Thyroid gland (tissue), 4 donors: ENCODE results near the gene ANO1. TPM values are rescaled to one million over a fixed set of nuclear protein-coding genes. Genes with fewer than 3 reads are reported as not detected.
A peak's percentile ranks its signal among the peaks of the same experiment; 100 is the strongest.

Experiments
- DNase-seq, 2 donors: peaks; one replicate each; pipeline ENCODE4 v3.0.0-alpha.2; 2019
- H3K27ac ChIP-seq, 3 donors: fragments of 200-600 bp; sonication (generic); 1 replicate in 2 of 3; 2 replicates in 1 of 3; pipeline ENCODE4 v1.5.1; 2016 to 2019; ENCODE audit warnings: mild to moderate bottlenecking in 1 of 3, moderate library complexity in 1 of 3
- H3K27me3 ChIP-seq: fragments of 200-600 bp; sonication (generic); one replicate; pipeline ENCODE4 v1.5.1; 2019
- H3K36me3 ChIP-seq, 2 donors: fragments of 200-600 bp; sonication (generic); one replicate each; pipeline ENCODE4 v1.5.1; 2016 to 2019
- H3K4me1 ChIP-seq, 2 donors: fragments of 200-600 bp; sonication (generic); one replicate each; pipeline ENCODE4 v1.5.1; 2017 to 2019
- H3K4me3 ChIP-seq, 3 donors: fragments of 200-600 bp; sonication (generic); replicated peaks in 1 of 3; 1 replicate in 2 of 3; 2 replicates in 1 of 3; pipeline ENCODE4 v1.5.1; 2016; ENCODE audit warnings: mild to moderate bottlenecking in 1 of 3
- H3K9me3 ChIP-seq: fragments of 200-600 bp; sonication (generic); one replicate; pipeline ENCODE4 v1.5.1; 2017
- CTCF ChIP-seq, 6 experiments: fragments of 200-600 bp in 3 of 6; fragments of 450-650 bp in 3 of 6; sonication (generic) in 3 of 6; IDR thresholded peaks; one replicate each; pipeline ENCODE4 v1.5.1; 2016 to 2019; ENCODE audit warnings: antibody characterized with exemption in 6 of 6, mild to moderate bottlenecking in 2 of 6, inconsistent platforms in 1 of 6, moderate library complexity in 1 of 6
- POLR2A ChIP-seq, 2 donors: fragments of 450-650 bp; IDR thresholded peaks; one replicate each; pipeline ENCODE4 v1.6.1; 2017; ENCODE audit warnings: antibody characterized with exemption in 2 of 2, mild to moderate bottlenecking in 2 of 2, moderate library complexity in 1 of 2
- WGBS, 2 donors: methylation state at CpG; one replicate each; pipeline ENCODE4 v1.1.5; 2017; 5-methylcytosine and 5-hydroxymethylcytosine counted together
- intact Hi-C: fragments of 100-400 bp; cut with DNase I; formaldehyde crosslinking; loops from one replicate; pipeline ENCODE4 v1.15.1; 2023
- total RNA-seq, 4 donors: library from RNA; depleted of rRNA; stranded (reverse); fragments of >200 nt; gene quantifications; one replicate each; pipeline ENCODE4 v1.2.3, GENCODE V29; 2016

ANO1 gene
- total RNA-seq, 4 donors from 2014 or later: 25.8 to 56.2 (median 35.3) TPM

- WGBS, 2 donors: 80 to 85% methylated on average over 13 to 14 of the region's 14 CpGs
- TF ChIP-seq POLR2A (IDR thresholded peaks at IDR 0.05) (no peak), CTCF (IDR thresholded peaks at IDR 0.05) (no peak)
- no peaks in the 10 kb centered on the region for H3K27me3 ChIP-seq
- peaks cover 4 to 15% of the 10 kb centered on the region in 2 donors for H3K4me1 ChIP-seq
- no peak overlapping the region for H3K4me3 ChIP-seq
- intact Hi-C loops: no loop called here
- no peak for DNase-seq
- H3K9me3 ChIP-seq: no peaks in the 10 kb centered on the region
- H3K27ac ChIP-seq: no peak overlapping the region
- H3K36me3 ChIP-seq: no peaks in the 10 kb centered on the region
Observed at GRCh38 chr11:70122490-70123198, 44.5 kb downstream of the ANO1 start.

GRCh38 chr11:70123711-70124110, 45.6 kb downstream of the ANO1 start:
- intact Hi-C loops: no loop called here
- H3K36me3 ChIP-seq: no peaks in the 10 kb centered on the region
- H3K27me3 ChIP-seq: no peaks in the 10 kb centered on the region
- no peak for DNase-seq
- H3K9me3 ChIP-seq: no peaks in the 10 kb centered on the region
- H3K4me1 ChIP-seq: peaks cover 4 to 15% of the 10 kb centered on the region in 2 donors
- H3K27ac ChIP-seq: no peak overlapping the region
- TF ChIP-seq CTCF (IDR thresholded peaks at IDR 0.05) (no peak), POLR2A (IDR thresholded peaks at IDR 0.05) (no peak)
- 90% methylated on average over 4 of the region's 4 CpGs for WGBS, 2 donors
- H3K4me3 ChIP-seq: no peak overlapping the region

GRCh38 chr11:70124321-70125000, 46.3 kb downstream of the ANO1 start:
- DNase-seq: peak; percentile 93 to 94
- Histone ChIP-seq H3K27me3 (no peaks in the 10 kb centered on the region), H3K4me3 (no peak overlapping the region), H3K4me1 (peaks cover 4 to 15% of the 10 kb centered on the region in 2 donors), H3K36me3 (no peaks in the 10 kb centered on the region), H3K27ac (peak overlapping the region in 1 of 3 donors; percentile 30), H3K9me3 (no peaks in the 10 kb centered on the region)
- no peak for TF ChIP-seq CTCF (IDR thresholded peaks at IDR 0.05)
- no peak for TF ChIP-seq POLR2A (IDR thresholded peaks at IDR 0.05)
- intact Hi-C loops: no loop called here
- WGBS, 2 donors: 67 to 68% methylated on average over 20 to 21 of the region's 21 CpGs

GRCh38 chr11:70126494-70126893, 48.4 kb downstream of the ANO1 start:
- H3K27me3 ChIP-seq: no peaks in the 10 kb centered on the region
- H3K9me3 ChIP-seq: no peaks in the 10 kb centered on the region
- no peak overlapping the region for H3K27ac ChIP-seq
- no peak for DNase-seq
- WGBS, 2 donors: 87 to 91% methylated on average over 17 of the region's 17 CpGs
- no peak overlapping the region for H3K4me3 ChIP-seq
- TF ChIP-seq CTCF (IDR thresholded peaks at IDR 0.05) (no peak), POLR2A (IDR thresholded peaks at IDR 0.05) (no peak)
- H3K36me3 ChIP-seq: no peaks in the 10 kb centered on the region
- peaks cover 4 to 10% of the 10 kb centered on the region in 2 donors for H3K4me1 ChIP-seq
- intact Hi-C loops: no loop called here
